ENCODE measurements around the gene PPY. TPM values are rescaled to one million over a fixed set of nuclear protein-coding genes. Genes with fewer than 3 reads are reported as not detected.
"Not testable (repeated sequence)": the region's sequence is repeated elsewhere in the genome, so short reads cannot be mapped to it uniquely, and the experiment has no call there.

Gene PPY
- total RNA-seq, 1 donor = not detected

DNA sequence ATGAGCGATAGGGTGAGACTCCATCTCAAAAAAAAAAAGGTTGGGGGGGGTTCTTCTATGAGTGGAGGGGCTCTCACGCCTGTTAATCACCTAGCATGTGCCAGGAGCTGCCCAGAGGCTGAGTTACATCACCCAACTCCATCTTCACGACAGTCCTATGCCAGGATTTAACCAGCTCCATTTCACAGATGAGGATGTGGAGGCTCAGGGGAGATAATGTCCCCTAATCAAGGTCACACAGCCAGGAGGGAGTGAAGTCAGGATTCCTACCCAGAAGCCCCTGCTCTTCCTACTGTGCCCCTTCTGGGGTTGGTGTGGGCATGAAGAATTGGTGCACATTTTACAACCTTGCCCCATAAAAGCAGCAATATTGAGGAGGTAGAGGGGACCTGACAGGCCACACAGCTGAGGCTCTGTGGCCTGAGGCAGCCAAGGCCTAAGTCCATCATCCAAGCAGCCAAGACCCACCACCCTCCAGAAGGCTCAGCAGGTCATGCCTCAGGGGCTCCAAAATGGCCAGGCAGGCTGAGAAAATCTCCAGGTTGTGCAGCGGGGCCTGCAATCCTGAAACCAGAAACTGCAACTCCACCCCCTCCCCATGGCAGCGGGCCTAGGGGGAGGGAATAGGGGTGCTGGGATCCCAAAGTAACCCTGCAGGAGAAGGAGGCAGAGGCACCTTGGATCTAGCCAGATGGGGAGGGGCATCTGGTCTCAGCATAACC, 6.9 kb downstream of the PPY start:
- no peak overlapping the region for H3K4me3 ChIP-seq (ENCODE audit: low read depth, low read length)
- no peak for TF ChIP-seq CTCF (IDR thresholded peaks at IDR 0.05; ENCODE audit: insufficient read depth, low read length)
- no peak for DNase-seq (ENCODE audit: low read depth)

DNA sequence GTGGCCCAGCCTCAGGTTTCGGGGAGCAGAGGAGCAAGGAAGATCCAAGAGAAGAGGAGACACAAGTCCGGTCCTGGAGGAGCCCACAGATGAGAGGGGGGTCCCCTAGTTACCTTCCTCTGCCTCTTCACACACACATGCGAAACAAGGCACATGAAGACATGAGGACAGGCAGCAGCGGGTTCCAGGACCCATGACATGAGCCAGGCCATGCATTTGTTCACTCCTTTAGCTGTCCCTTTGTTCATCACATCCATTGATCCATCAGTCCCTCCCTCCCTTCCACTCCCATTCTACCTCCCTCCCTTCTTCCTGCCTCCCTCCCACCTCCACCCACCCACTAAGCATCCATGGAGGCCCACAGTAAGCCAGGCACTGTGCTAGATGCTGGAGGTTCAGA, 9.4 kb downstream of the PPY start:
- TF ChIP-seq CTCF (IDR thresholded peaks at IDR 0.05; ENCODE audit: insufficient read depth, low read length) = no peak
- no peak overlapping the region for H3K4me3 ChIP-seq (ENCODE audit: low read depth, low read length)
- no peak for DNase-seq (ENCODE audit: low read depth)

GRCh38 chr17:43932357-43932756, 9.9 kb downstream of the PPY start:
- H3K4me3 ChIP-seq (ENCODE audit: low read depth, low read length) = no peak overlapping the region
- no peak for TF ChIP-seq CTCF (IDR thresholded peaks at IDR 0.05; ENCODE audit: insufficient read depth, low read length)
- DNase-seq (ENCODE audit: low read depth) = no peak

GRCh38 chr17:43931062-43931571, 11.2 kb downstream of the PPY start:
- no peak for TF ChIP-seq CTCF (IDR thresholded peaks at IDR 0.05; ENCODE audit: insufficient read depth, low read length)
- no peak for DNase-seq (ENCODE audit: low read depth)
- H3K4me3 ChIP-seq (ENCODE audit: low read depth, low read length) = no peak overlapping the region

GRCh38 chr17:43928609-43929008, 13.7 kb downstream of the PPY start:
- no peak for TF ChIP-seq CTCF (IDR thresholded peaks at IDR 0.05; ENCODE audit: insufficient read depth, low read length)
- H3K4me3 ChIP-seq (ENCODE audit: low read depth, low read length) = no peak overlapping the region
- no peak for DNase-seq (ENCODE audit: low read depth)

- H3K4me3 ChIP-seq (ENCODE audit: low read depth, low read length); DNase-seq (ENCODE audit: low read depth): not testable (repeated sequence)
These were observed 14.3 kb downstream of the PPY start for GRCh38 chr17:43927929-43928328.

- no peak overlapping the region for H3K4me3 ChIP-seq (ENCODE audit: low read depth, low read length)
- no peak for DNase-seq (ENCODE audit: low read depth)
- TF ChIP-seq CTCF (IDR thresholded peaks at IDR 0.05; ENCODE audit: insufficient read depth, low read length) = no peak
These were observed 15.0 kb downstream of the PPY start for GRCh38 chr17:43927060-43927864.

Measured in fibroblast of the aortic adventitia (primary cell).